Activated naive CD4-positive, alpha-beta T cell treated with anti-CD3 and anti-CD28 coated beads, Interleukin-2, amount 10 ng/mL, durations not matched to agents 7 days and 5 days (primary cell): ENCODE results near the gene TVP23C.

Source experiments
- CTCF ChIA-PET: fragments of 350-600 bp; sonication (Branson Sonifier 250); formaldehyde crosslinking; loops from one replicate; lab custom pipeline; 2021; ENCODE audit warnings: antibody characterized with exemption; lab: Charles Lee
- DNase-seq: peaks from one replicate; pipeline ENCODE4 v3.0.0-alpha.2; 2020
- H3K27ac Mint-ChIP-seq: one replicate; pipeline ENCODE4 v1.8.0; 2021; ENCODE audit warnings: mild to moderate bottlenecking, moderate library complexity, mixed read lengths
- H3K27me3 Mint-ChIP-seq: one replicate; pipeline ENCODE4 v1.8.0; 2021; ENCODE audit warnings: mild to moderate bottlenecking, mixed read lengths
- H3K36me3 Mint-ChIP-seq: one replicate; pipeline ENCODE4 v1.8.0; 2021; ENCODE audit warnings: mixed read lengths
- H3K4me1 Mint-ChIP-seq: one replicate; pipeline ENCODE4 v1.8.0; 2021; ENCODE audit warnings: mixed read lengths
- H3K4me3 Mint-ChIP-seq: one replicate; pipeline ENCODE4 v1.8.0; 2021; ENCODE audit warnings: mild to moderate bottlenecking, moderate library complexity, mixed read lengths
- H3K9me3 Mint-ChIP-seq: one replicate; pipeline ENCODE4 v1.8.0; 2021; ENCODE audit warnings: mixed read lengths

Gene TVP23C

GRCh38 chr17:15494821-15495220 is 68.5 kb downstream of the TVP23C start:
- DNase-seq, result no peak
- no peaks in the 10 kb centered on the region for H3K36me3 Mint-ChIP-seq
- no peak overlapping the region for H3K27ac Mint-ChIP-seq
- no peak overlapping the region for H3K4me3 Mint-ChIP-seq
- CTCF ChIA-PET, result interaction anchor here (0.7 to 1.1 kb wide), 2 partner anchors 8 to 237 kb away, joined by 3 read pairs; no protein-coding TSS in a partner anchor
- no peaks in the 10 kb centered on the region for H3K27me3 Mint-ChIP-seq
- H3K4me1 Mint-ChIP-seq, result peaks cover 2% of the 10 kb centered on the region
- H3K9me3 Mint-ChIP-seq, result no peaks in the 10 kb centered on the region

DNA sequence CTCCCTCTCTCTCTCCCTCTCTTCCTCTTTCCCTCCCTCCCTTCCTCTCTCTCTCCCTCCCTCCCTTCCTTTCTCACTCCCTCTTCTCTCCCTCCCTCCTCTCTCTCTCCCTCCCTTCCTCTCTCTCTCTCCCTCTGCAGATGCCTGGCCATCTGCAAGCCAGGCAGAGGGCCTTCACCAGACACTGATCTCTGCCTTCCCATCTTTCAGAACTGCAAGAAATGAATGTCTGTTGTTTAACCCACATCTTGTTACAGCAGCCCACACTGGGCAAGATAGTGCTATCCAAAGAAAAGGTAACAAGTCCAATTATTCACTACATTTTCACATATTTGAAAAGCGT is 69.6 kb downstream of the TVP23C start:
- Mint-ChIP-seq H3K36me3 (no peaks in the 10 kb centered on the region), H3K4me1 (peaks cover 2% of the 10 kb centered on the region), H3K9me3 (no peaks in the 10 kb centered on the region), H3K27ac (no peak overlapping the region), H3K4me3 (no peak overlapping the region), H3K27me3 (no peaks in the 10 kb centered on the region)
- CTCF ChIA-PET, result interaction anchor here (2.0 kb wide), 1 partner anchor 9 kb away, joined by 9 read pairs; no protein-coding TSS in a partner anchor
- DNase-seq, result no peak

- no peak overlapping the region for H3K27ac Mint-ChIP-seq
Observed at GRCh38 chr17:15492791-15493692, 70.2 kb downstream of the TVP23C start.

DNA sequence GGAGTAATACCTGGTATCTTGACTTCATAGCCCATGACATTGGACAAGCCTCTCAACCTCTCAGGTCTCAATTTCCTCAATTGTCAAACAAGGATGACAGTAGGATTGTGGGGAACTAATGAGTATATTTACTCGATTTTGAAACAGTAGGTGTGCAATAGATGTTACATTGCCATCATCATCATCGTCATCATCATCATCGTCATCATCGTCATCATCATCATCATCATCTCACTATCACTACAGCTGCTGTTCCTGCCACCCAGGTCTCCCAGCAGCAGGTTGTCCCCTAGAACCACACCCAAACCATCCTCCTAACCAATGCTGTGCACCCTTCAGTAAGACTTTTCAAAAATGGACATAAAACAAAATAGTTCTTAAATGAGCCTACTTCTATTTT is 71.1 kb downstream of the TVP23C start:
- H3K9me3 Mint-ChIP-seq, result no peaks in the 10 kb centered on the region
- H3K27me3 Mint-ChIP-seq, result no peaks in the 10 kb centered on the region
- DNase-seq, result no peak
- H3K27ac Mint-ChIP-seq, result no peak overlapping the region
- no peak overlapping the region for H3K4me3 Mint-ChIP-seq
- no peaks in the 10 kb centered on the region for H3K36me3 Mint-ChIP-seq
- peaks cover 2% of the 10 kb centered on the region for H3K4me1 Mint-ChIP-seq
- CTCF ChIA-PET, result no interaction called here

More at GRCh38 chr17:15492791-15493692, 70.2 kb downstream of the TVP23C start:
- Mint-ChIP-seq H3K9me3 (no peaks in the 10 kb centered on the region), H3K27me3 (no peaks in the 10 kb centered on the region), H3K4me3 (no peak overlapping the region), H3K36me3 (no peaks in the 10 kb centered on the region), H3K4me1 (peaks cover 2% of the 10 kb centered on the region)
- CTCF ChIA-PET, result interaction anchor here (2.0 kb wide), 1 partner anchor 10 kb away, joined by 9 read pairs; no protein-coding TSS in a partner anchor
- no peak for DNase-seq

DNA sequence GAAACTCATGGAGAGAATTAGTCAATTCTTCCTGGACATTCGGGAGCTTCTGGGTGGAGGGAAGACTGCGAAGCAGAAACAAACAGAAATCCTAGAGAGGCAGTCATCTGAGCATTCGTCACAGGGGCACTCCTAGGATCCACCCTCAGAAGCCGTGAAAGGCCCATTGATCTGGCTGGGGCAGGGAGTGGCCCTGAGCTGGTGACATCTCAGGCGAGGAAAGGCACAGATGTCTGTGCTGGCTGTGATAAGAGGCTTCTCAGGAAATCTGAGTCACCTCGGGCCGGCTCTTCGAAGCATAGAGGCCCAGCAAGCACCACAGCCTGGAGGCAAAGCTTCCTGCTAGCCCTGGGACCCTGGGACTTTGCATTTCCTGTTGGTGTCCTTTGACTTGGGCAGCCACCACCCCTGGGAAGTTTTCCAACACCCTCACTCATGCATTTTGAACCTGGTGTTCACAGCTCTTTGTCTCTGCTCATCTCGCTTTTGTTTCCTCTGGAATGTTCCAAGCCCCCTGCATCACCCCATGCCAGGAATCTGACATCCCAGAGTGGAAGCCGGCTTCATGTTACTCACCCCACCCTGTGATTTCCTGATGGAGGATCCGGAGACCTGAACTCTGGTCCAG is 72.5 kb downstream of the TVP23C start:
- Mint-ChIP-seq H3K27ac (no peak overlapping the region), H3K4me1 (peaks cover 2% of the 10 kb centered on the region), H3K4me3 (no peak overlapping the region), H3K27me3 (no peaks in the 10 kb centered on the region), H3K36me3 (no peaks in the 10 kb centered on the region), H3K9me3 (no peaks in the 10 kb centered on the region)
- no peak for DNase-seq
- CTCF ChIA-PET, result no interaction called here

GRCh38 chr17:15488557-15488956 is 74.7 kb downstream of the TVP23C start:
- Mint-ChIP-seq H3K4me1 (peaks cover 2% of the 10 kb centered on the region), H3K27ac (no peak overlapping the region)
- CTCF ChIA-PET, result no interaction called here

DNA sequence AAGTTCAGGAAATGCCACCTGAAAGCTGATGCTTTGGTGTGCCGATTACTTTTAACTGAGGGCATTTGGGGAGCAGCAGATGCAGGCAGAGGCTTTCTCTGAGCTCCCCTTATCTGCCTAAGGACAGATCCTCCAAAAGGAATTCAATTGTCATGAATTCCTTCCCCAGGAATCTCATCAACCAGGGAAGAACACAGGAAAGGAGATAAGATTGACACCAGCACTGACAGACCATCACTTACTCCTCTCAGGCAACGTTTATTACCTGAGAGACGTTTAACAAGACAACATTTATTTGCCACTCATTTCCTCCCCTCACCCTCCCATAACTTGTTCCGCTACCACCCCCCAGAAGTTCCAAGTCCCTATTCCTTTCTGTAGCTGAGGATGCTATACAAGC is 78.2 kb downstream of the TVP23C start:
- H3K27me3 Mint-ChIP-seq, result no peaks in the 10 kb centered on the region
- CTCF ChIA-PET, result no interaction called here

More at GRCh38 chr17:15488557-15488956, 74.7 kb downstream of the TVP23C start:
- no peaks in the 10 kb centered on the region for H3K36me3 Mint-ChIP-seq
- no peaks in the 10 kb centered on the region for H3K9me3 Mint-ChIP-seq
- H3K4me3 Mint-ChIP-seq, result no peak overlapping the region
- H3K27me3 Mint-ChIP-seq, result no peaks in the 10 kb centered on the region
- no peak for DNase-seq

DNA sequence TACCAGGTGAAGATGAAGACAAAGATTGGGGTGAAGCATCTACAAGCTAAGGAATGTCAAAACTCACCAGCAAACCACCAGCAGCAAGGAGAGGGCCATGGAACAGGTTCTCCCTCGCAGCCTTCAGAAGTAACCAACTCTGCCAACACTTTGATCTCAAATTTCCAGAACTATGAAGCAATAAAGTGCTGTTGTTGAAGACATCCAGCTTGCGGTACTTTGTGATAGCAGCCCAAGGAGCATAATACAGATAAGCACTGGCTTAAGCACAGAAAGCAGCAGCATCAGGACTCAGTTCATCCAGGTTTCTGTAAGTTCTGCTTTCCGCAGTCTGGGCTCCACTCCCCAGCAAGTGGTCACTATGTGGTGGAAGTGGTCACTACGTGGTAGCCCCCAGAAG is 79.9 kb downstream of the TVP23C start:
- no peaks in the 10 kb centered on the region for H3K4me1 Mint-ChIP-seq
- no peaks in the 10 kb centered on the region for H3K27me3 Mint-ChIP-seq
- H3K27ac Mint-ChIP-seq, result no peak overlapping the region
- CTCF ChIA-PET, result no interaction called here
- H3K36me3 Mint-ChIP-seq, result no peaks in the 10 kb centered on the region
- DNase-seq, result no peak
- H3K4me3 Mint-ChIP-seq, result no peak overlapping the region
- H3K9me3 Mint-ChIP-seq, result no peaks in the 10 kb centered on the region

More for the DNA sequence above, 78.2 kb downstream of the TVP23C start:
- Mint-ChIP-seq H3K9me3 (no peaks in the 10 kb centered on the region), H3K36me3 (no peaks in the 10 kb centered on the region), H3K4me3 (no peak overlapping the region), H3K4me1 (no peaks in the 10 kb centered on the region), H3K27ac (no peak overlapping the region)
- no peak for DNase-seq

DNA sequence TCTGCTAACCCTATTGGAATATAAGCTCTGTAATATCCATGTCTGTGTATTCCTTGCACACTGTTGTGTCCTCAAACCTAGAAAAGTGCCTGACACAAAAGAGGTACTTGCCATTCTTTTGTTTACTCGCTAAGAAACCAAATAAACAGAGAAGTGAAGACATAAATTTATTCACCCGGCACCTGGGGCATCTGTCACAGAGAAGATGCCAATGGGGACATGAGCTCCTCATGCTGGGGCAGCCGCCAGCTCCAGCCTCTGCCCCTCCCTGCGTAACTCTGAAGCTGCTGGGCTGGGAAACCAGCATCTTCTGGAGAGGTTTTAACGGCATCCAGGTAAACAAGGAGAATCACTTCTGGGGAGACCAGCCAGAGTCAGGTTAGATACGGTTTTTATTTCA is 80.8 kb downstream of the TVP23C start:
- Mint-ChIP-seq H3K27ac (no peak overlapping the region), H3K4me3 (no peak overlapping the region), H3K36me3 (no peaks in the 10 kb centered on the region), H3K4me1 (no peaks in the 10 kb centered on the region), H3K27me3 (no peaks in the 10 kb centered on the region), H3K9me3 (no peaks in the 10 kb centered on the region)
- CTCF ChIA-PET, result no interaction called here
- no peak for DNase-seq

DNA sequence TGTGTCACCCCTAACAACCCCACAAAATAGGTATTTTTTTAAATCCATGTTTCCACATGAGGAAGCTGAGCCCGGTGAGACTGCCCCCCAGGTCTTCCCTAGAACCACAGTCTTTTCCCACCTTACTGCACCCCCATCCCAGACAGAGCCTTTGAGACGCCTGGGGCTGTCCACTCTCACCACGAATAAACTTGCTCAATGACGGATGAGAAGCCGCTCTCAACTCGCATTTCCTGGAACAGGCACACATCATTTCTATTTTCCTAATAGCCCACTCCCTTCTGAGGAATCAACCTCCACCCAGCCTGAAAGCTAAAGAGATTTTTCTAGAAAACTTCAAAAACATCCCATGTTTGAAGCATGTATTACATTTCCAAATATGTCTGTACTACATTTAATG is 81.8 kb downstream of the TVP23C start:
- no peak overlapping the region for H3K27ac Mint-ChIP-seq
- no peak overlapping the region for H3K4me3 Mint-ChIP-seq
- H3K36me3 Mint-ChIP-seq, result no peaks in the 10 kb centered on the region
- no peaks in the 10 kb centered on the region for H3K9me3 Mint-ChIP-seq
- H3K27me3 Mint-ChIP-seq, result no peaks in the 10 kb centered on the region
- DNase-seq, result no peak
- CTCF ChIA-PET, result no interaction called here
- H3K4me1 Mint-ChIP-seq, result no peaks in the 10 kb centered on the region

- CTCF ChIA-PET, result interaction anchor here (1.0 to 1.2 kb wide), 2 partner anchors 23 to 43 kb away, joined by 3 read pairs; no protein-coding TSS in a partner anchor
- Mint-ChIP-seq H3K4me3 (no peak overlapping the region), H3K27me3 (no peaks in the 10 kb centered on the region), H3K9me3 (no peaks in the 10 kb centered on the region), H3K4me1 (no peaks in the 10 kb centered on the region), H3K36me3 (no peaks in the 10 kb centered on the region), H3K27ac (no peak overlapping the region)
- DNase-seq, result no peak
Observed at GRCh38 chr17:15480204-15480603, 83.1 kb downstream of the TVP23C start.

DNA sequence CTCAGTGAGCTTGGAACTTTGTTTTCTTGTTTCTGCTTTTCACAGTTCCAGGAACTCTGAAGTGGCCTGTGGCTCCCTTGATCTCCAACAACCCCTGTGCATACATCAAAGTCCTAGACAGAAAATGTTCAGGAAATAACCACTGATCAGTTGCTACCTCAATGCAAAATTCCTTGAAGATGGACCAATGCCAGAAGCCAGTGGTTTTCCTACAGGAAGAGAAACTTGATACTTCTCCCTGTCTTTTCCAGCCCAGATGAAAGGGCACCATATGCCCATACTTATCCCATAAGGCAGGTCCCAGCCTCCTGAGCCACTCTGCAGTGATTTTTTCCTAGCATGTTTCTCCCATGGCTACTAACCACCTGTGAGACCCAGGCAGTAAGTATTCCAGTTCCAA is 83.6 kb downstream of the TVP23C start:
- no peaks in the 10 kb centered on the region for H3K27me3 Mint-ChIP-seq
- no peak for DNase-seq
- H3K36me3 Mint-ChIP-seq, result no peaks in the 10 kb centered on the region
- H3K4me3 Mint-ChIP-seq, result no peak overlapping the region
- H3K27ac Mint-ChIP-seq, result no peak overlapping the region
- no peaks in the 10 kb centered on the region for H3K4me1 Mint-ChIP-seq
- no peaks in the 10 kb centered on the region for H3K9me3 Mint-ChIP-seq
- CTCF ChIA-PET, result interaction anchor here (0.7 to 1.2 kb wide), 2 partner anchors 23 to 452 kb away, joined by 3 read pairs; no protein-coding TSS in a partner anchor

DNA sequence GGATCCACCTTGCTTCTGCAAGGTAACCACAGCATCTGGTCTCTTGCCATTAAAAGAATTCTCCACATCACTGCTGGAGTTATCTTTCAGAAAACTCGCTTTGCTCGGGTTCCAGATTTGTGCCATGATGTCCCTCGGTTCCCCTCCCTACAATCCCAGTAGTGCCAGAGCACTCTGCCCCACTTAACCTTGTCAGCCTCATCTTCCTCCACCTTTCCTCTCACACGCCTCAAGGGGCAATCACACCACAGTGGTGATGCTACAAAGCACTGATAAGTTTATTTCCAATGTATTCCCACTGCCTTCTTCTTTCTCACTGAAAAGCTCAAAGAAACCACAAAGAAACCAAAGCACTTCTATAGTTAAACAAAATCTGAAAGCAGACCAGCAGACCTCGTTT is 84.4 kb downstream of the TVP23C start:
- H3K9me3 Mint-ChIP-seq, result no peaks in the 10 kb centered on the region
- H3K27me3 Mint-ChIP-seq, result no peaks in the 10 kb centered on the region
- no peak overlapping the region for H3K4me3 Mint-ChIP-seq
- no peaks in the 10 kb centered on the region for H3K4me1 Mint-ChIP-seq
- CTCF ChIA-PET, result interaction anchor here (1.2 kb wide), 1 partner anchor 24 kb away, joined by 3 read pairs; no protein-coding TSS in a partner anchor
- H3K36me3 Mint-ChIP-seq, result no peaks in the 10 kb centered on the region
- DNase-seq, result no peak
- H3K27ac Mint-ChIP-seq, result no peak overlapping the region

GRCh38 chr17:15475631-15476354 is 87.5 kb downstream of the TVP23C start:
- H3K27me3 Mint-ChIP-seq, result no peaks in the 10 kb centered on the region
- no peak overlapping the region for H3K27ac Mint-ChIP-seq
- no peaks in the 10 kb centered on the region for H3K9me3 Mint-ChIP-seq
- no peaks in the 10 kb centered on the region for H3K4me1 Mint-ChIP-seq
- H3K4me3 Mint-ChIP-seq, result no peak overlapping the region
- no peaks in the 10 kb centered on the region for H3K36me3 Mint-ChIP-seq
- no peak for DNase-seq
- CTCF ChIA-PET, result no interaction called here
